ENCODE results near the gene RPL22.

RPL22 gene

DNA sequence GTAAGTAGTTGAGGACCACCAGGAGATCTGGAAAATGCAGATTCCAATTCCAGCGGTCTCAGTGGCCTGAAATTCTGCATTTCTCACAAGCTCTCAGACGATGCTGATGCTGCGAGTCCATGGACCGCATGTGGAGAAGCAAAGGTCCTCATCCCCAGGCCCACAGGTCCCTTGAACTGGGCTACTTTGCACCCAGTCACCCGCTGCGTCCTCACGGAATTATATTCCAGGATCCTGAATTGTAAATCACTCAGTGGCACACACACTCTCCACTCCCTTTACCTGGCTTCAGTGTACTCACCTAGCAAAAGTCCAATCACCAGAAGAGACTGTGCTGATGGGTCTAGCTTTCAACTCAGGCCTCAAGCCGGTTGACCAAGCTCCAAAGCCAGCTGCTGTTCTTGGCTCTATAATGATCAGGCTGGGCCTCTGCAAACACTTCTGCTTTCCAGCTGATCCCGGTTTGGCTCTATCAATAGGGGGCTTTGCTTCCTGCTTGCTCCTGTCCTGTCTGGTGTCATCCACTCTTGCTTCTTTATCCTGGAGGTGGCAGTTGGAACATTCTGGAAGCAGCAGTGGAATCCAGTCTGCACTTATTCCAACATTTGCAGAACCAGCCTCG lies 904 bp upstream of the RPL22 start:
- no peak for DNase-seq

DNA sequence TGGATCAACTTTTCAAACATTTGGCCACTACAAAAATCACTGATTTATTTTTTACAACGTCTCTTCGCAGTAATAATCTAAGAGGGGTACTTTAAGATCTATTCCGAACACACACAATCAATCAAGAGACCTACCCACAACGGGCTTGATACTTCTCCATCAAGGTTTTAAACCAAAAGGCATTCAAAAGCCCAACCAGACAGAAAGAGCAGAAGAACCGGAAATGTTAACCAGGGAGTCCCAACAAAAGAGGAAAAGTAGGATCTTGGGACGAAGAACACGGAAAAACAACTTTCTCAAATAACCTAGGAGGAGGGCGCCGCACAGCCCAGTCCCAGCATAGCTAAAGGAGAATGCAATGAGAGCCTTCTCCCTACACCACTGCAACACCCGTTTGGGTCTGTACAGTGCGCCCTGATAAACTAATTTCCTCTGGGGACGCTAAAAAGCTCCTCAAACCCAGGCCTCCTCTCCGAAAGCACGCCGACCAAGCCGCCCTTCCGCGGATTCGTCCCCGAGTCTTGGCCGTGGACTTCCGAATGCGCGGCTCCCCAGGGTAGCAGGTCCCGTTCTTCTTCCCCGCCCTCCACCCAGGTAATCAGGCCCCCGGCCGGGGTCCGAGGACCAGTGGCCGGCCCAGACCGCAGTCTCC lies 623 bp downstream of the RPL22 start:
- no peak for DNase-seq

DNA sequence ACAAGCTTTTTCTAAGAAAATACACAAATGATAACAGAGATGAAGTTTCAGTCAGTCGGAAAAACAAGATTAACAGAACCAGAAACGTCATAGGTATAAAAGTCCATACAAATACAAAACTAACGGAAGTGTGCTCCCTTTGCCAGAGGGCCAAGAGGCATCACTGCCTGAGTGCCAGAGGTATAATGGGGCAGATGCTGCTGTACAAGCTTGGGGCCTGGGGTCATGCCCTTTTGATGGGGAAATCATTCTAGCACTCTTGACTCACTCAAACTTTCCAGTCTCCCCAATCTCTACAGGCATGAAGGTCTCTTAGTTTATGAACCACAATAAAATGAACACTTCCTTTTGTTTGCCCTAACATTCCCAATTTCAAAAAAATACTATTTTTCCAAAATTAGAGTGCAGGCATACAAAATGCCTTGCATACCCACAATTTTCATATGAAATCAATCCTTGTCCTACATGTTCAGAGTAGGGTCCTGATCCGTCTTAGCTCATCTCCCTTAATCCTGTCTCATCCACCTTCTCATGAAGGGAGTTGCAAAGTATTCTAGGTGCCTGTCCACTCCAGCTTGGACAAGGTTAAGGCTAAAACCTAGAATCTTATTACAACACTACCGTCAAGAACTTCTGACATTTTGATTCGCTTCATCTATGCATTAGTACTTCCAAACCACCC lies 1.5 kb downstream of the RPL22 start:
- DNase-seq = no peak

GRCh38 chr1:6191968-6192367 lies 7.4 kb downstream of the RPL22 start:
- DNase-seq = no peak

DNA sequence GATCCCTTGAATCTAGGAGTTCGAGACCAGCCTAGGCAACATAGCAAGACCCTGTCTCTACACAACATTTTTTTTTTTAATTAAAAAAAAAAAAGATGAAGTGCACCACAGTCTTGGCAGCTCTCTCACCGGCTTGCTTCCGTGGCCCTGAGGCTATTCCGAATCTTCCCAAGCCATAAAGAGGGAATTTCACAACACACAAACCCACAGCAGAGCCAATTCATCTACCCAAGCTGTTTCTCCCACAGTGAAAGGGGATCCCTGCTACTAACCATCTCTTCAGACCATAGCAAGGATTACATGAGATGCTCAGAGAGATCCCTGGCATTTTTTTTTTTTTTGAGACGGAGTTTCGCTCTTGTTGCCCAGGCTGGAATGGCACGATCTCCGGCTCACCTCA lies 10.9 kb downstream of the RPL22 start:
- DNase-seq = no peak

GRCh38 chr1:6185635-6186382 lies 13.6 kb downstream of the RPL22 start:
- no peak for DNase-seq

- no peak for DNase-seq
Measured at GRCh38 chr1:6185151-6185550, 14.2 kb downstream of the RPL22 start.

DNA sequence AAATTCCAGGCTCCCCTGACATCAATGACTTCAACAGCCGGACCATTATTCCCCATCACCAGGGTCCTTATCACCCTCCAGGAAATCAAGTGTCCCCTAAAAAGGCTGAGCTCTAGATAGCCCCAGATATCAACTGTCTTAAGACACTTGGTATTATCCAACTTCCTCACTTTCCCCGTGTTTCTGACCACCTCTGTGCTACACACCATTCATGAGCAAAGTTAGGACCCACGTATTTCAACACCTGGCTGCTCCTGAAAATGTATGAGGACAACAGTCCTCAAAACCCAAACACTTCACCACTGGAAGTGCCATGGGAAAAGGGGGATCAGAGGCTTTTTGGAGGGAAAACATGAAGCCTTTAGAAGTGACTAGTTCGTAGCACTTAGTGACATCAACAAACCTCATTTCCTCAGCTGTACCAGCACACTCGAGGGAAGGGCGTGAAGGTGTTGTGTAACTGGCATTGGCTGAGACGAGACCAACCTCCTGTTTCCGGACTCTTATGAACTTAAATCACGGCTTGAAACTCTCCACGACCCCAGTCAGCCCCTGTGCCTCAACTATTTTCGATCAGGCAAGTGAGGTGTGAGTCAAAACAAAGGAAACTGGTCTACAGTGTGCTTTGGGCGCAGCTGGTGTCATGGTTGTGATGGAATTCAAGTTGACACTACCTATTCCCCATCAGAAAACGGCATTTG lies 15.2 kb downstream of the RPL22 start:
- no peak for DNase-seq

DNA sequence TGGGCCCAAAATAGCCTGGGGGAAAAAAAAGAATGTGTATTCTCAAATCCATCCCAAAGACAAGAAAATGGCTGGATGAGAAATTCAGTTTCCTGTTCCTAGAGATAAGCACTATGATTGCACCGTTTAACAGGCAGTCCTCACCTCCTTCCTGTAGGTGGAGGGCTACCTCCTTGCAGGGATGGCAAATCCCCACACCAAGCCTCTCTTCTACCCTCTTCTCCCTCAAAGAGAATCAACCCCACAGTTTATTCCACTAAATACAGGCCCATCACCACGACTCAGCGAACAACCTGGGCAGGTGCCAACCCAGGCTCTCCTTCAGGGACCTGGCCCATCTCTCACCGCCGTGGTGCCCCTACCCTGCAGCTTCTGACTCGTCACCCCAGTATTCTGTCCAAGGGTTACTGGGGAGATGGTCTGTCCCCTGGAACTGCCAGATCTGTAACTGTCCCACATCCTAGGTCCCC lies 15.8 kb downstream of the RPL22 start:
- no peak for DNase-seq

GRCh38 chr1:6181347-6181770 lies 18.0 kb downstream of the RPL22 start:
- no peak for DNase-seq

DNA sequence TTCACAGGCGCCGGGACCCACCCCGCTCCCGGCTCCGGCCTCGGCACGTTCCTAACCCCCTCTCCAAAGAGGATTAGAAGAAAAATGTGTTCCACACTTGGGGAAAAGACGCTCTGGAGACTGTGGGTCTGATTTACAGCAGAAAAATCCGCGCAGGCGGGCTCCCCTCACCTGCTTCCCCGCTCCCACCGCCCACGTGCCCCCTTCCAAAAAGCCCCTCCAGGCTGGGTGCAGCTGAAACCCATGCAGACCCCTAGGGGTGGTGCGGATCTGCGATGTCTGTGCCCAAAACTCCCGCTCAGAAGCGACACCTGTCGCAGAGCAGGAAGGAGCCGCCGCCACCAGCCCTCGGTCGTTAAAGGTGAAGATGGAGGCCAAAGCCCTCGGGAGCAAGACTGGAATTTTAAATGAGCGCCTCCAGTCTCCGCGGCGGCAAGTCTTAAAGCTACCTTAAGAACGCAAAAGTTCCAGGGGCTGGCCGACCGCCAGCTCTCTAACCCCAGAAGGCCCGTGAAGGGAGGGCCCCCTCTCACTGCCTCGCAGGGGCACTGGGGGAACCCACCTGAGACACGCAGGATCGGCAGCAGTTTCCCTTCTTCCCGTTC lies 18.6 kb downstream of the RPL22 start:
- DNase-seq = no peak

- DNase-seq = no peak
Measured at GRCh38 chr1:6180268-6180706, 19.1 kb downstream of the RPL22 start, which contains the start of gene CHD5. CHD5 (minus strand) TSS chr1:6180321; CDS start chr1:6180023, 298 bp downstream.

DNA sequence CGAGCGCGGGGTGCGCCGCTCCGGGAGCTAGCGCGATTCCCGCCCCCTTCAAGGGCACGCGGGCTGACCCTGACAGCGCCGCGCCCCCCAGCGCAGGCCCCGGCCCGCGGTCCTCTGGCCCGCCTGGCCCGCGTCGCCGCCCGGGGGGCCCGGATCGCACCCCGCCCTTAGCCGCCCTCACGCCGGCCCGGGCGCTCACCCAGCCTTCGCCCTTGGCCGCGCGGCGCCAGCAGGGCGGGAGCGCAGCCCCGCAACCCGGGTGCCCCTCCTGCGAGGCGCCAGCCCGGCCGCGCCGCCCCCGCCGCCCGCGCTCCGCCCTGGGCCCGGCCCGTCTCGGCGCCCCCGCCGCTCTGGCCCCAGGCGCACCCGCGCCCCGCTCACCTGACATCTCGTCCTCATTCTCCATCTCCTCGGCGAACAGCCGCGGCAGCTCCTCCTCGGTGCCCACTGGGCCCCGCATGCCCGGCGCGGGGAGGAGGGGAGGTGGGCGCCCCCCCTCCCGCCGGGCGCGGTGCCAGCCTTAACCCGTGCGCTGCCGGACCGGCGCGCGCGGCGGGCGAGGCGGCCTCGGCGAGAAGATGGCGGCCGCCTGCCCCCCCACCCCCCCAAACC lies 19.7 kb downstream of the RPL22 start:
- DNase-seq = no peak

DNA sequence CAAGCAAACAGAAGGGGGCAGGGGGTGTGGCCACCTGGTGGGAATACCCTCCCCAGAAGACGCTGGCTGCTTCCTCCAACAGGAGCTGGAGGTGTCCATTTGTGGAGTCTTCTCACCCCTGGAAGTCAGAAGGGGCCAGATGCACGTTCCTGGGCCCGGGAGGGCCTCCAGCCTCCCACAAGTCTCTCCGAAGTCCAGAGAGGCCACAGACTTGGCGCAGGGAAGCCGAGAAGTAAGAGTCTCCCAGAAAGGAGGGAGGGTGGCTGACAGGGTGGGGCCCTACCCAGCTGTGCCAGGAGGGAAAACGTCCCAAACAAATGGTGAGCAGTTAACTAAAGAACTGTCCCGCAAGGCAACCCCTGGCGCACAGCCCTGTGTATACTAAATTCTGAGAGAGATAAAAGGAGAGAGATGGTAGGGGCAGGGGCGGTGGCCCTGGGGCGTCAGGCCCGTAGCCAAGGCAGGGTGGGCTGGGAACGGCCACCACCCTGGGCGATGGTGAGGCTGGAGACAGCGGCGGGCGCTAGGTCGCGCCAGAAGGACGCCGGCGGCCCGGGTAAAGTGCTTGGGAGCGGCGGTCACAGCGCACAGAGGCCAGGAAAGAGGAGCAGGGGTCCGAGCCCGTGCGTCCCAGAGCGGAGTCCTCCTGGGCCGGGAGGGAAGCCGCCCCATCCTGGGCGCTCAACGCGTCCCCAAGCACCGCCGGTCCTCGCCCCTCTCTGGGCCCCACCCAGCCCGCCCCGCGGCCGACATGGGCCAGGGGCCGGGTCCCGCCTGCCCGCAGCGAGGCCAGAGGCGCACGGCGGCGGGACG lies 20.4 kb downstream of the RPL22 start:
- DNase-seq = no peak

GRCh38 chr1:6177681-6178380 lies 21.6 kb downstream of the RPL22 start:
- DNase-seq = no peak

DNA sequence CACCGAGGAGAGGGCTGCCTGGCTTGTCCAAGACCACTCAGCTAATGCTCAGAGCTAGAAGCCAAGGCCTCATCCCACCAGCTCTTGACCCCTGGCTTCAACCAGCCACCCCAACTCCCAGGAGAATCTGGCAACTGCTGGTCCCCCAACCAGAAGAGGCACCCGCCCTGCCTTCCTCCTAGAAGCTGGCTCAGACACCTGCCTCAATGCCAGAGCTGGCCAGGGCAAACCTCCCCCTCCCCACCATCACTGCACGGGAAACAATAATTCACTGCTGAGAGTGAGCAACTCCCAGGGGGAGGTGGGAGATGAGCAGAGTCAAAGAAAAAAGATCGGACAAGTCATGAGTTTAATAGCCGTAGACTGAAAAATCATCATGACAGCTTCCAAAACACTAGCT lies 22.6 kb downstream of the RPL22 start:
- DNase-seq = no peak

- DNase-seq = no peak
Measured at GRCh38 chr1:6175411-6175828, 24.0 kb downstream of the RPL22 start.

- no peak for DNase-seq
Measured at GRCh38 chr1:6174621-6175410, 24.6 kb downstream of the RPL22 start.

DNA sequence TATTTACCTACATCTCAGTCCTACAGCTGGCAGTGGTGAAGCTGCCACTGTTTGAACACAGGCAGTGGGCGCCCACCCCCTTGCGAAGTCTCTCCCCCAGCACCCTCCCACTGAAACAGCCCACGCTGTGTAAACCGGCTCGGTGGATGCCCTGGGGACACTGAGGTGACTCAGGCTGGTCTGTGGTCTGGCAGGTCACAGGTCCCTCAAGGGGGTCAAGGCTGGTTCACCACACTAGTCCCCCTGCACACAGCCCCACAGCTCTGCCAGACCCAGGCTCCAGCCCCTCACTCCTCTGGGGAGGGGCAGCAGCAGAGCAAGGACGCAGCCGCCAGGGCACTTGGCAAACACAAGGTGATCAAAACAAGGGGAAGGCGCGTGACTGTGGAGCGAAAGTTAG lies 26.8 kb downstream of the RPL22 start:
- no peak for DNase-seq

Data from GOT3 (cell line).